NCI-H146 treated with DMSO at 0.1 percent for 48 hours (cell line): ENCODE results near the gene GBP2.

Experiments used
- DNase-seq: peaks from one replicate; lab custom pipeline; 2025; ENCODE audit not compliant: unreplicated experiment; lab: John Stamatoyannopoulos, UW

The GBP2 gene

GRCh38 chr1:89065079-89065868 lies 60.6 kb downstream of the GBP2 start, which contains the start of gene GBP1:
GBP1 (minus strand) TSS chr1:89065208; CDS start chr1:89063234, 1,974 bp downstream.
- DNase-seq = no peak

GRCh38 chr1:89064632-89065031 lies 61.3 kb downstream of the GBP2 start:
- DNase-seq = no peak

GRCh38 chr1:89063094-89063493 lies 62.8 kb downstream of the GBP2 start:
- DNase-seq = no peak

- no peak for DNase-seq
Observed at GRCh38 chr1:89060091-89060490, 65.8 kb downstream of the GBP2 start.
